Measurements from ENCODE around the gene ATF7. TPM values are rescaled to one million over a fixed set of nuclear protein-coding genes. Genes with fewer than 3 reads are reported as not detected.

ATF7 gene
- total and polyA plus RNA-seq, 2 donors (not counting 1 experiment from before 2014, with no cell fraction given): 15.7 to 42.2 TPM

GRCh38 chr12:53572134-53572758 is 53.9 kb downstream of the ATF7 start:
- H3K27ac ChIP-seq (ENCODE audit: low read length in 2 of 2): peak overlapping the region in 1 of 2 donors; percentile 49
- no peak overlapping the region for H3K4me3 ChIP-seq (ENCODE audit: control extremely low read depth in 1 of 5, extremely low read depth in 1 of 5, insufficient read depth in 1 of 5, low read depth in 2 of 5, low read length in 4 of 5)
- Mint-ChIP-seq H3K4me3 (no peak overlapping the region), H3K4me1 (peaks cover 19% of the 10 kb centered on the region), H3K9me3 (ENCODE audit: insufficient read depth) (no peaks in the 10 kb centered on the region), H3K27me3 (no peaks in the 10 kb centered on the region), H3K27ac (no peak overlapping the region)
- ChIA-PET CTCF (no interaction called here), POLR2A (no interaction called here)
- no CpG with 5 or more reads among the region's 8 CpGs for WGBS (ENCODE audit: insufficient coverage)
- peaks cover 7 to 11% of the 10 kb centered on the region in 2 donors for H3K4me1 ChIP-seq (ENCODE audit: control insufficient read depth in 2 of 2, insufficient read depth in 2 of 2, low read length in 2 of 2)
- peaks cover 27% of the 10 kb centered on the region for H4K20me1 ChIP-seq (ENCODE audit: control insufficient read depth, insufficient read depth, low read length, poor library complexity, severe bottlenecking)
- DNase-seq (peak; percentile 13), ATAC-seq (ENCODE audit: low read depth) (peak; percentile 28)
- H2AFZ ChIP-seq (ENCODE audit: insufficient read depth, low read depth, low read length, poor library complexity, severe bottlenecking): no peak overlapping the region
- H3K79me2 ChIP-seq (ENCODE audit: control insufficient read depth, insufficient read depth, low read length): peaks cover 51% of the 10 kb centered on the region
- TF ChIP-seq, protein P1, sequence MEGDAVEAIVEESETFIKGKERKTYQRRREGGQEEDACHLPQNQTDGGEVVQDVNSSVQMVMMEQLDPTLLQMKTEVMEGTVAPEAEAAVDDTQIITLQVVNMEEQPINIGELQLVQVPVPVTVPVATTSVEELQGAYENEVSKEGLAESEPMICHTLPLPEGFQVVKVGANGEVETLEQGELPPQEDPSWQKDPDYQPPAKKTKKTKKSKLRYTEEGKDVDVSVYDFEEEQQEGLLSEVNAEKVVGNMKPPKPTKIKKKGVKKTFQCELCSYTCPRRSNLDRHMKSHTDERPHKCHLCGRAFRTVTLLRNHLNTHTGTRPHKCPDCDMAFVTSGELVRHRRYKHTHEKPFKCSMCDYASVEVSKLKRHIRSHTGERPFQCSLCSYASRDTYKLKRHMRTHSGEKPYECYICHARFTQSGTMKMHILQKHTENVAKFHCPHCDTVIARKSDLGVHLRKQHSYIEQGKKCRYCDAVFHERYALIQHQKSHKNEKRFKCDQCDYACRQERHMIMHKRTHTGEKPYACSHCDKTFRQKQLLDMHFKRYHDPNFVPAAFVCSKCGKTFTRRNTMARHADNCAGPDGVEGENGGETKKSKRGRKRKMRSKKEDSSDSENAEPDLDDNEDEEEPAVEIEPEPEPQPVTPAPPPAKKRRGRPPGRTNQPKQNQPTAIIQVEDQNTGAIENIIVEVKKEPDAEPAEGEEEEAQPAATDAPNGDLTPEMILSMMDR (IDR thresholded peaks at IDR 0.05): no peak
- TF ChIP-seq EZH2 (IDR thresholded peaks at IDR 0.05; ENCODE audit: borderline replicate concordance, insufficient read depth, low read depth, low read length, poor library complexity, severe bottlenecking): no peak
- no peaks in the 10 kb centered on the region for H3K9me3 ChIP-seq (ENCODE audit: control extremely low read depth in 1 of 3, control insufficient read depth in 2 of 3, insufficient read depth in 1 of 3, low read length in 2 of 3)
- H3K4me2 ChIP-seq (replicated peaks; ENCODE audit: low read depth, low read length, poor library complexity, severe bottlenecking): peak overlapping the region; percentile 4
- H3K27me3 ChIP-seq (replicated peaks in 1 of 4; ENCODE audit: control extremely low read depth in 1 of 4, control insufficient read depth in 3 of 4, insufficient read depth in 4 of 4, low read length in 3 of 4): no peaks in the 10 kb centered on the region
- H3K9ac ChIP-seq (ENCODE audit: low read length): no peak overlapping the region
- H3K36me3 ChIP-seq (replicated peaks in 1 of 2; ENCODE audit: control extremely low read depth in 1 of 2, control insufficient read depth in 1 of 2, extremely low read depth in 1 of 2, insufficient read depth in 2 of 2, low read length in 1 of 2): peaks cover 2 to 3% of the 10 kb centered on the region in 2 experiments
- intact Hi-C loops (cut with micrococcal nuclease): no loop called here

- ChIA-PET CTCF (no interaction called here), POLR2A (no interaction called here)
- no peaks in the 10 kb centered on the region for H3K9me3 ChIP-seq (ENCODE audit: control extremely low read depth in 1 of 3, control insufficient read depth in 2 of 3, insufficient read depth in 1 of 3, low read length in 2 of 3)
- no peak overlapping the region for H2AFZ ChIP-seq (ENCODE audit: insufficient read depth, low read depth, low read length, poor library complexity, severe bottlenecking)
- H4K20me1 ChIP-seq (ENCODE audit: control insufficient read depth, insufficient read depth, low read length, poor library complexity, severe bottlenecking): peaks cover 22% of the 10 kb centered on the region
- H3K79me2 ChIP-seq (ENCODE audit: control insufficient read depth, insufficient read depth, low read length): peaks cover 42% of the 10 kb centered on the region
- no peak overlapping the region for H3K9ac ChIP-seq (ENCODE audit: low read length)
- intact Hi-C loops (cut with micrococcal nuclease): no loop called here
- no peaks in the 10 kb centered on the region for H3K27me3 ChIP-seq (replicated peaks in 1 of 4; ENCODE audit: control extremely low read depth in 1 of 4, control insufficient read depth in 3 of 4, insufficient read depth in 4 of 4, low read length in 3 of 4)
- no peak overlapping the region for H3K4me2 ChIP-seq (replicated peaks; ENCODE audit: low read depth, low read length, poor library complexity, severe bottlenecking)
- TF ChIP-seq, protein P1 (IDR thresholded peaks at IDR 0.05): no peak
- TF ChIP-seq EZH2 (IDR thresholded peaks at IDR 0.05; ENCODE audit: borderline replicate concordance, insufficient read depth, low read depth, low read length, poor library complexity, severe bottlenecking): no peak
- Mint-ChIP-seq H3K27ac (no peak overlapping the region), H3K4me1 (peaks cover 17% of the 10 kb centered on the region), H3K27me3 (no peaks in the 10 kb centered on the region), H3K4me3 (no peak overlapping the region), H3K9me3 (ENCODE audit: insufficient read depth) (no peaks in the 10 kb centered on the region)
- no peak overlapping the region for H3K27ac ChIP-seq (ENCODE audit: low read length in 2 of 2)
- H3K36me3 ChIP-seq (replicated peaks in 1 of 2; ENCODE audit: control extremely low read depth in 1 of 2, control insufficient read depth in 1 of 2, extremely low read depth in 1 of 2, insufficient read depth in 2 of 2, low read length in 1 of 2): peaks cover 2 to 3% of the 10 kb centered on the region in 2 experiments
- no CpG with 5 or more reads among the region's 2 CpGs for WGBS (ENCODE audit: insufficient coverage)
- H3K4me1 ChIP-seq (ENCODE audit: control insufficient read depth in 2 of 2, insufficient read depth in 2 of 2, low read length in 2 of 2): peaks cover 7 to 11% of the 10 kb centered on the region in 2 donors
- H3K4me3 ChIP-seq (ENCODE audit: control extremely low read depth in 1 of 5, extremely low read depth in 1 of 5, insufficient read depth in 1 of 5, low read depth in 2 of 5, low read length in 4 of 5): no peak overlapping the region
- DNase-seq (no peak), ATAC-seq (ENCODE audit: low read depth) (no peak)
These were observed 54.9 kb downstream of the ATF7 start for GRCh38 chr12:53571295-53571694.

Data from B cell (primary cell).